GM23248 (cell line): Measurements from ENCODE around the gene STAT2.

Experiments used
- EZH2 ChIP-seq: fragments of 200-600 bp; sonication (generic); IDR thresholded peaks from 2 replicates; pipeline ENCODE4 v1.6.1; 2018; ENCODE audit warnings: antibody characterized with exemption, mild to moderate bottlenecking; ENCODE audit not compliant: insufficient read depth, poor library complexity, severe bottlenecking
- EZH2phosphoT487 ChIP-seq: fragments of 200-600 bp; sonication (generic); IDR thresholded peaks from 2 replicates; pipeline ENCODE4 v1.6.1; 2018; ENCODE audit warnings: antibody characterized with exemption, moderate library complexity, mild to moderate bottlenecking, low read depth; ENCODE audit not compliant: insufficient read depth

DNA sequence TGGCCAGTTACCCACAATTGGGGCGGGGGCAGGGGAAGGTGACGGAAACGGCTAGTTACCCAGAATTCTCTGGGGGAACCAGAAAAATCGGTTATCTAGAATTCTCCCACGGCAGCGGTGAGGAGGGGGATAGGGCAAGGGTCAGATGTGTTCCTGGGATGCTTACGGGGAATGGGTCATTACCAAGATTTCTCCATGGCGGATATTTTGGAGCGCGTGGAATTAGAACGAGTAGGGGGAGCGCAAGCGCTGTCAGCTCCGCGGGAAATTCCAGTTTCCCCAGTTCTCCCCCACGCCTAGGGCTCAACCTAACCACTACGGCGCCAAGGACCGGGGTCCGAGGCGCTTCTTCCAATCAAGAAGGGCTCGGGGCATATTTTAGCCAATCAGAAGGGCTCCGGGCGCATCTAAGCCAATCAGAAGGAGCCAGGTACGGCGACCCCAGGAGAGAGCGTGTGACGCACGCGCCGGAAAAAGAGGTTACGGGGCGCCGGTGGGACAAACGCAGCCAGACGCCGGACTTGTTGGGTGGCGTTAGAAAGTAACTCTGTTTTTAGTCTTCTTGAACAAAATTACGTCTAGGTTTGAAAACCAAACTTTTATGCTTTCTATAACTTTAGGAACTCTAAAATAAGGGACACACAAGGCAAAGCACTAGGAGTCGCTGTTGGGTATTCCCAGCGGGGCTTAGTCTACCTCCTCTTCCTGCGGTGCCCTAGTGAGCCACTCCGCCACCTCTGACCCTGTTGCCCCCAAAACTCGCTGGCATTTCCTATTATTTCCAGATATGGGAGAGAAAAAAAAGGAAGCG is 26.0 kb downstream of the STAT2 start, which contains the start of gene PAN2:
- TF ChIP-seq EZH2 (no peak), EZH2phosphoT487 (no peak)
